Measurements from ENCODE around the gene PKD2.

The PKD2 gene

DNA sequence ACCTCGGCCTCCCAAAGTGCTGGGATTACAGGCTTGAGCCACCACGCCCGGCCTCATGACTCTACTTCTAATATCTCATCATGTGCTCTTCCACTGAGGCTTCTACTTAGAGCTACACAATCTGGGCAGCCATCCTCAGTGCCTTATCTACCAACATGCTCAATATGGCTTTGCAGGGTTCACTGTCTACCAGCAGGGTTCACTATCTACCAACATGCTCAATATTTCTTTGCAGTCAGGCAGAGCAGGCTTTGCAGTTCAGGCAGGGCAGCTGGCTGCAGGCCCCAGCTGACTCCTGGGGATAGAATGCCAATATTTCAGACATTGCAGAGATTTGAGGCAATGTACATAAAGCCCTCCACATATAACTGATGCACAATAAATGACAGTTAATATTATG is 47.5 kb downstream of the PKD2 start:
- Histone ChIP-seq H3K9ac (ENCODE audit: low read length) (no peak overlapping the region), H3K36me3 (replicated peaks; ENCODE audit: low read depth, low read length) (peaks cover 3% of the 10 kb centered on the region), H3K27me3 (ENCODE audit: low read depth, low read length) (no peaks in the 10 kb centered on the region), H4K20me1 (ENCODE audit: insufficient read depth, low read length) (no peaks in the 10 kb centered on the region), H3K27ac (ENCODE audit: low read length) (no peak overlapping the region), H3K4me3 (ENCODE audit: low read length) (no peak overlapping the region), H3K4me1 (ENCODE audit: low read length) (0 out of 2 replicates have a peak, but pooled peaks cover 4% of the 10 kb centered on the region), H2AFZ (ENCODE audit: low read depth, low read length) (no peak overlapping the region), H3K79me2 (ENCODE audit: low read length) (no peaks in the 10 kb centered on the region), H3K4me2 (ENCODE audit: low read length) (no peak overlapping the region), H3K9me3 (ENCODE audit: insufficient read depth, low read length) (no peaks in the 10 kb centered on the region)
- TF ChIP-seq, protein P1, sequence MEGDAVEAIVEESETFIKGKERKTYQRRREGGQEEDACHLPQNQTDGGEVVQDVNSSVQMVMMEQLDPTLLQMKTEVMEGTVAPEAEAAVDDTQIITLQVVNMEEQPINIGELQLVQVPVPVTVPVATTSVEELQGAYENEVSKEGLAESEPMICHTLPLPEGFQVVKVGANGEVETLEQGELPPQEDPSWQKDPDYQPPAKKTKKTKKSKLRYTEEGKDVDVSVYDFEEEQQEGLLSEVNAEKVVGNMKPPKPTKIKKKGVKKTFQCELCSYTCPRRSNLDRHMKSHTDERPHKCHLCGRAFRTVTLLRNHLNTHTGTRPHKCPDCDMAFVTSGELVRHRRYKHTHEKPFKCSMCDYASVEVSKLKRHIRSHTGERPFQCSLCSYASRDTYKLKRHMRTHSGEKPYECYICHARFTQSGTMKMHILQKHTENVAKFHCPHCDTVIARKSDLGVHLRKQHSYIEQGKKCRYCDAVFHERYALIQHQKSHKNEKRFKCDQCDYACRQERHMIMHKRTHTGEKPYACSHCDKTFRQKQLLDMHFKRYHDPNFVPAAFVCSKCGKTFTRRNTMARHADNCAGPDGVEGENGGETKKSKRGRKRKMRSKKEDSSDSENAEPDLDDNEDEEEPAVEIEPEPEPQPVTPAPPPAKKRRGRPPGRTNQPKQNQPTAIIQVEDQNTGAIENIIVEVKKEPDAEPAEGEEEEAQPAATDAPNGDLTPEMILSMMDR (IDR thresholded peaks at IDR 0.05; ENCODE audit: low read depth, low read length): peak; percentile 57
- no peak for TF ChIP-seq EZH2phosphoT487 (IDR thresholded peaks at IDR 0.05; ENCODE audit: low read depth)

DNA sequence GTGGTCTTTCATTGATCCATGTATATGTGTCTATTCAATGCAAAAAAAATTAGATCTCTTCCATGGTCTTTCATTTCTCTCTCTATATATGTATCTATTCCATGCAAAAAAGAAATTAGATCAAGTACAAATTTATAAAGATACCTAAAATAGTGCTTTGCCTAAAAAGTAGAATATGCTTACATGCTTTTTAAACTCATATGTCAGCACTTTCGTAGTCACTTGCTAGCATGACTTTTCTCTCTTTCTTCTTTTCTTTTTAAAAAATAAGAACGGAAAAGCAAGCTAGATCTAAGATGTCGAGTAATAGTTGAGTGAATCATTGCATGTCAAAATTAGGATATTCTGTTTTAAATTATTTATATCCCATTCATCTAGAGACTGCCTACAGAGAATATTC is 50.9 kb downstream of the PKD2 start:
- no peaks in the 10 kb centered on the region for H4K20me1 ChIP-seq (ENCODE audit: insufficient read depth, low read length)
- H3K9ac ChIP-seq (ENCODE audit: low read length): no peak overlapping the region
- H3K27ac ChIP-seq (ENCODE audit: low read length): no peak overlapping the region
- H3K36me3 ChIP-seq (replicated peaks; ENCODE audit: low read depth, low read length): peaks cover 7% of the 10 kb centered on the region
- H3K4me2 ChIP-seq (ENCODE audit: low read length): no peak overlapping the region
- H3K79me2 ChIP-seq (ENCODE audit: low read length): no peaks in the 10 kb centered on the region
- H3K4me1 ChIP-seq (ENCODE audit: low read length): no peaks in the 10 kb centered on the region
- H2AFZ ChIP-seq (ENCODE audit: low read depth, low read length): no peak overlapping the region
- H3K9me3 ChIP-seq (ENCODE audit: insufficient read depth, low read length): no peaks in the 10 kb centered on the region
- no peak for TF ChIP-seq EZH2phosphoT487 (IDR thresholded peaks at IDR 0.05; ENCODE audit: low read depth)
- H3K4me3 ChIP-seq (ENCODE audit: low read length): no peak overlapping the region
- H3K27me3 ChIP-seq (ENCODE audit: low read depth, low read length): no peaks in the 10 kb centered on the region

DNA sequence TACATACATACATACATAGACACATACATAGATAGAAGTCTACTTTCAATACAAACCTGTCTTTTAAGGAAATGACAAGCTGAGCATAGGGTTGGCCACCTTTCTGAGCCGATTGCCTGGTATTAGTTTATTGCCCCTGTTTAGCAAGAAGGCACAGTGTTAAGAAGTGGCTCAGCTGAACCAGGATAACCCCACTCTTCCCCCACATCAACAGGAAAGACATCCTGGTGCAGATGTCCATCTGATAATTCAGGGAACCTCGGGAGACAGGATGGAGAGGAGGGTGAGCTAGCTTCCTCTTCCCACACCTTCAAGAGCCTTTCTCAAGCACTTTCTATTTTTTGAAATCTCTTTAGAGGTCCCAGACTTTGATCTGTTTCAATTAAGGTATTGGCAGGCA is 52.3 kb downstream of the PKD2 start:
- Histone ChIP-seq H3K27me3 (ENCODE audit: low read depth, low read length) (no peaks in the 10 kb centered on the region), H3K27ac (ENCODE audit: low read length) (no peak overlapping the region), H2AFZ (ENCODE audit: low read depth, low read length) (no peak overlapping the region), H3K9me3 (ENCODE audit: insufficient read depth, low read length) (no peaks in the 10 kb centered on the region), H3K4me2 (ENCODE audit: low read length) (no peak overlapping the region), H3K9ac (ENCODE audit: low read length) (no peak overlapping the region), H4K20me1 (ENCODE audit: insufficient read depth, low read length) (no peaks in the 10 kb centered on the region), H3K4me3 (ENCODE audit: low read length) (no peak overlapping the region), H3K79me2 (ENCODE audit: low read length) (no peaks in the 10 kb centered on the region), H3K4me1 (ENCODE audit: low read length) (no peaks in the 10 kb centered on the region), H3K36me3 (replicated peaks; ENCODE audit: low read depth, low read length) (peaks cover 7% of the 10 kb centered on the region)
- no peak for TF ChIP-seq EZH2phosphoT487 (IDR thresholded peaks at IDR 0.05; ENCODE audit: low read depth)
- TF ChIP-seq, protein P1 (IDR thresholded peaks at IDR 0.05; ENCODE audit: low read depth, low read length): no peak

- Histone ChIP-seq H3K4me3 (ENCODE audit: low read length) (no peak overlapping the region), H3K27ac (ENCODE audit: low read length) (no peak overlapping the region), H2AFZ (ENCODE audit: low read depth, low read length) (no peak overlapping the region)
Observed at GRCh38 chr4:88060431-88060830, 53.0 kb downstream of the PKD2 start.

More at GRCh38 chr4:88060431-88060830, 53.0 kb downstream of the PKD2 start:
- Histone ChIP-seq H3K36me3 (replicated peaks; ENCODE audit: low read depth, low read length) (peaks cover 8% of the 10 kb centered on the region), H3K4me1 (ENCODE audit: low read length) (no peaks in the 10 kb centered on the region), H3K9me3 (ENCODE audit: insufficient read depth, low read length) (no peaks in the 10 kb centered on the region), H3K4me2 (ENCODE audit: low read length) (no peak overlapping the region), H3K79me2 (ENCODE audit: low read length) (no peaks in the 10 kb centered on the region), H3K9ac (ENCODE audit: low read length) (no peak overlapping the region), H3K27me3 (ENCODE audit: low read depth, low read length) (no peaks in the 10 kb centered on the region), H4K20me1 (ENCODE audit: insufficient read depth, low read length) (no peaks in the 10 kb centered on the region)
- TF ChIP-seq, protein P1 (IDR thresholded peaks at IDR 0.05; ENCODE audit: low read depth, low read length): no peak
- no peak for TF ChIP-seq EZH2phosphoT487 (IDR thresholded peaks at IDR 0.05; ENCODE audit: low read depth)

All from OCI-LY3 (cell line).